H9 (cell line): Measurements from ENCODE around the gene ZBTB22. TPM values are rescaled to one million over a fixed set of nuclear protein-coding genes. Genes with fewer than 3 reads are reported as not detected.
A peak's percentile ranks its signal among the peaks of the same experiment; 100 is the strongest.

Source experiments
- DNase-seq: peaks from one replicate; pipeline ENCODE4 v3.0.0-alpha.2; 2017
- H2AFZ ChIP-seq: one replicate; pipeline ENCODE4 v1.6.1; 2013; ENCODE audit warnings: mild to moderate bottlenecking, low read length, control low read depth, moderate library complexity
- H2AK5ac ChIP-seq: 2 replicates; pipeline ENCODE4 v1.6.1; 2013; ENCODE audit warnings: low read length, control low read depth, mixed read lengths; ENCODE audit not compliant: insufficient read length
- H2BK120ac ChIP-seq: one replicate; pipeline ENCODE4 v1.6.1; 2013; ENCODE audit warnings: low read depth, mild to moderate bottlenecking, low read length, control low read depth, inconsistent platforms; ENCODE audit not compliant: poor library complexity, severe bottlenecking
- H2BK12ac ChIP-seq: 2 replicates; pipeline ENCODE4 v1.6.1; 2013; ENCODE audit warnings: low read length, control low read depth, mixed read lengths, low read depth; ENCODE audit not compliant: insufficient read length
- H2BK15ac ChIP-seq: 2 replicates; pipeline ENCODE4 v1.6.1; 2013; ENCODE audit warnings: low read depth, low read length, control low read depth
- H2BK20ac ChIP-seq: one replicate; pipeline ENCODE4 v1.6.1; 2013; ENCODE audit warnings: low read depth, mild to moderate bottlenecking, low read length, control low read depth, inconsistent platforms; ENCODE audit not compliant: poor library complexity, severe bottlenecking
- H2BK5ac ChIP-seq: 2 replicates; pipeline ENCODE4 v1.6.1; 2013; ENCODE audit warnings: low read length, control low read depth, mixed read lengths; ENCODE audit not compliant: insufficient read length
- H3K14ac ChIP-seq: 2 replicates; pipeline ENCODE4 v1.6.1; 2013; ENCODE audit warnings: low read length, control low read depth; ENCODE audit not compliant: insufficient read depth
- H3K18ac ChIP-seq: 2 replicates; pipeline ENCODE4 v1.6.1; 2013; ENCODE audit warnings: low read depth, mild to moderate bottlenecking, mixed read lengths, low read length, control low read depth; ENCODE audit not compliant: insufficient read length
- H3K23ac ChIP-seq: 2 replicates; pipeline ENCODE4 v1.6.1; 2013; ENCODE audit warnings: low read length, control low read depth, mixed read lengths, low read depth; ENCODE audit not compliant: insufficient read length
- H3K23me2 ChIP-seq: 2 replicates; pipeline ENCODE4 v1.6.1; 2013; ENCODE audit warnings: low read depth, mild to moderate bottlenecking, mixed read lengths, low read length, control low read depth; ENCODE audit not compliant: insufficient read length, poor library complexity, severe bottlenecking
- H3K27ac ChIP-seq: 2 replicates; pipeline ENCODE4 v1.5.1; 2013; ENCODE audit warnings: low read length, control low read depth, mixed read lengths, low read depth; ENCODE audit not compliant: insufficient read length
- H3K27me3 ChIP-seq: 2 replicates; pipeline ENCODE4 v1.6.1; 2013; ENCODE audit warnings: low read length, control low read depth, inconsistent platforms; ENCODE audit not compliant: insufficient read depth
- H3K4ac ChIP-seq: 2 replicates; pipeline ENCODE4 v1.6.1; 2013; ENCODE audit warnings: low read depth, mild to moderate bottlenecking, control low read depth, inconsistent platforms, low read length, moderate library complexity
- H3K4me1 ChIP-seq: 2 replicates; pipeline ENCODE4 v1.6.1; 2013; ENCODE audit warnings: low read length, control low read depth, inconsistent platforms; ENCODE audit not compliant: insufficient read depth
- H3K4me2 ChIP-seq: 2 replicates; pipeline ENCODE4 v1.6.1; 2013; ENCODE audit warnings: low read length, control low read depth, mixed read lengths; ENCODE audit not compliant: insufficient read length, insufficient read depth
- H3K56ac ChIP-seq: 2 replicates; pipeline ENCODE4 v1.6.1; 2013; ENCODE audit warnings: low read depth, mild to moderate bottlenecking, mixed read lengths, low read length, control low read depth; ENCODE audit not compliant: insufficient read length
- H3K79me1 ChIP-seq: 2 replicates; pipeline ENCODE4 v1.6.1; 2013; ENCODE audit warnings: low read depth, mild to moderate bottlenecking, moderate library complexity, low read length, control low read depth, inconsistent platforms; ENCODE audit not compliant: insufficient read depth, poor library complexity, severe bottlenecking
- H3K79me2 ChIP-seq: 2 replicates; pipeline ENCODE4 v1.6.1; 2013; ENCODE audit warnings: low read length, control low read depth, inconsistent platforms; ENCODE audit not compliant: insufficient read depth
- H3K9ac ChIP-seq: 2 replicates; pipeline ENCODE4 v1.6.1; 2013; ENCODE audit warnings: low read length, control low read depth, mixed read lengths; ENCODE audit not compliant: insufficient read length; ENCODE audit errors: extremely low read depth
- H3K9me3 ChIP-seq: one replicate; pipeline ENCODE4 v1.6.1; 2013; ENCODE audit warnings: low read depth, low read length, inconsistent platforms; ENCODE audit not compliant: control insufficient read depth
- H3T11ph ChIP-seq: one replicate; pipeline ENCODE4 v1.6.1; 2013; ENCODE audit warnings: mild to moderate bottlenecking, low read length, control low read depth, inconsistent platforms
- H4K20me1 ChIP-seq: one replicate; pipeline ENCODE4 v1.6.1; 2013; ENCODE audit not compliant: control insufficient read depth, insufficient read length, insufficient read depth
- H4K5ac ChIP-seq: 2 replicates; pipeline ENCODE4 v1.6.1; 2013; ENCODE audit warnings: low read depth, mild to moderate bottlenecking, mixed read lengths, low read length, control low read depth; ENCODE audit not compliant: insufficient read length
- H4K8ac ChIP-seq: replicated peaks from 2 replicates; pipeline ENCODE4 v1.6.1; 2013; ENCODE audit warnings: low read length, control low read depth, mixed read lengths, low read depth; ENCODE audit not compliant: insufficient read length
- H4K91ac ChIP-seq: 2 replicates; pipeline ENCODE4 v1.6.1; 2013; ENCODE audit warnings: low read depth, mild to moderate bottlenecking, moderate library complexity, mixed read lengths, low read length, control low read depth; ENCODE audit not compliant: insufficient read length
- H3K27ac Mint-ChIP-seq, 3 experiments: 2 replicates in 2 of 3; 3 replicates in 1 of 3; pipeline ENCODE4 v1.8.0; 2020 to 2021; ENCODE audit warnings: mixed read lengths in 3 of 3, mild to moderate bottlenecking in 1 of 3, moderate library complexity in 1 of 3
- H3K27me3 Mint-ChIP-seq: 2 replicates; pipeline ENCODE4 v1.8.0; 2021; ENCODE audit warnings: low read depth, mild to moderate bottlenecking, moderate library complexity, mixed read lengths
- H3K36me3 Mint-ChIP-seq, 3 experiments: 2 replicates in 2 of 3; 3 replicates in 1 of 3; pipeline ENCODE4 v1.8.0; 2020 to 2021; ENCODE audit warnings: low read depth in 3 of 3, mixed read lengths in 3 of 3; ENCODE audit not compliant: insufficient read depth in 1 of 3
- H3K4me1 Mint-ChIP-seq, 2 experiments: 2 replicates each; pipeline ENCODE4 v1.8.0; 2020; ENCODE audit warnings: mixed read lengths in 2 of 2
- H3K4me3 Mint-ChIP-seq, 2 experiments: 2 replicates in 1 of 2; 3 replicates in 1 of 2; pipeline ENCODE4 v1.8.0; 2020 to 2021; ENCODE audit warnings: mild to moderate bottlenecking in 2 of 2, mixed read lengths in 2 of 2, moderate library complexity in 1 of 2
- H3K9me3 Mint-ChIP-seq, 2 experiments: 2 replicates in 1 of 2; 3 replicates in 1 of 2; pipeline ENCODE4 v1.8.0; 2020; ENCODE audit warnings: mild to moderate bottlenecking in 2 of 2, mixed read lengths in 2 of 2, moderate library complexity in 1 of 2
- CTCF ChIP-seq: fragments of 200-600 bp; sonication (generic); conservative IDR thresholded peaks from 3 replicates; pipeline ENCODE4 v1.8.0; 2021; ENCODE audit warnings: antibody characterized with exemption, mild to moderate bottlenecking
- WGBS: extraction: QIAGEN DNeasy Blood & Tissue Kit; methylation state at CpG from one replicate; pipeline ENCODE4 v1.1.7; 2013; ENCODE audit warnings: missing lambda C conversion rate, low lambda C conversion rate, mixed read lengths; ENCODE audit not compliant: insufficient read length; ENCODE audit errors: extremely low coverage; 5-methylcytosine and 5-hydroxymethylcytosine counted together
- total RNA-seq: library from RNA; stranded (reverse); gene quantifications from 2 replicates; pipeline ENCODE4 v1.2.1, GENCODE V29; 2021

The ZBTB22 gene
- total RNA-seq, 1 experiment from 2014 or later, result 8.1 TPM

- no peaks in the 10 kb centered on the region; a peak in 1 of 5 replicates for H3K9me3 Mint-ChIP-seq
- Histone ChIP-seq H2BK120ac (no peak overlapping the region), H4K5ac (no peak overlapping the region), H3K14ac (no peak overlapping the region), H2BK5ac (no peak overlapping the region), H3K4me1 (no peaks in the 10 kb centered on the region; the same call in 1 of the 2 replicates), H3K79me2 (peaks cover 23% of the 10 kb centered on the region; the same call in 1 of the 2 replicates), H3K23me2 (peaks cover 13% of the 10 kb centered on the region), H2BK20ac (no peak overlapping the region), H3K9me3 (no peaks in the 10 kb centered on the region), H2AFZ (no peak overlapping the region), H3K27me3 (no peaks in the 10 kb centered on the region), H3K18ac (no peak overlapping the region), H4K91ac (no peak overlapping the region), H2AK5ac (no peak overlapping the region), H4K20me1 (no peaks in the 10 kb centered on the region), H2BK15ac (no peak overlapping the region), H4K8ac (no peak overlapping the region), H2BK12ac (no peak overlapping the region), H3K4ac (no peak overlapping the region), H3K56ac (no peak overlapping the region), H3K79me1 (no peaks in the 10 kb centered on the region), H3K23ac (no peak overlapping the region), H3T11ph (no peak overlapping the region), H3K27ac (peak overlapping the region; percentile 59), H3K9ac (peak overlapping the region; percentile 99), H3K4me2 (peak overlapping the region; percentile 86)
- TF ChIP-seq CTCF, result no peak
- H3K36me3 Mint-ChIP-seq, result peaks cover 36 to 62% (median 60%) of the 10 kb centered on the region in 3 experiments
- peak overlapping the region; percentile 93 to 100 (median 100); a peak in 5 of 7 replicates for H3K27ac Mint-ChIP-seq
- no CpG with 5 or more reads among the region's 11 CpGs for WGBS
- no peaks in the 10 kb centered on the region; the same call in 1 of the 2 replicates for H3K27me3 Mint-ChIP-seq
- DNase-seq, result no peak
- H3K4me3 Mint-ChIP-seq, result peak overlapping the region; percentile 89 to 94
- peaks cover 35 to 51% of the 10 kb centered on the region in 2 experiments for H3K4me1 Mint-ChIP-seq
Measured at GRCh38 chr6:33273129-33273923, 44.2 kb downstream of the ZBTB22 start.
